HG03571 (cell line): ENCODE results near the gene MBL2.
A peak's percentile ranks its signal among the peaks of the same experiment; 100 is the strongest.

Experiments
- ATAC-seq: cut with Tn5 transposase; IDR thresholded peaks from one replicate; pipeline ENCODE4 v1.9.1; 2021; ENCODE audit not compliant: unreplicated experiment

Gene MBL2

DNA sequence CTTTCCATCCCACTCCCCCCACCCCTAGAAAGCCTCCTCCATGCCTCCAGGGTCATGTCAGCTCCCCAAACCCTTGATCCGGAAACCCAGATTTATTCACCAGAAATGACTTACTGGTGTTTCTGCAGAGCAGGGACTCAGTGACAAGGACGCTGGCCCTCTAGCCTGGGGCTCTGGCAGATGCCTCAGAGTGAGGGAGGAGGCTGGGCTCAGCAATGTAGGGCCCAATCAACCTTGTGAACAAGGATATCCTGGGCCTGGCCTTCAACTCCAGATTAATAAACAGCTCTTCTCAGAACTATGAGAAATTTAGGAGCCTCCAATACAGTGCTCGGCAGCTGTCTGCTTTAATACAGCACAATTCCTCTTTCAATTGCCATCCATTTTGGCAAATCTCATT lies at the start of gene MBL2:
MBL2 (minus strand) TSS at position 162 of the 400 bp plus-strand sequence. CDS start 1,149 bp downstream, outside the sequence.
- no peak for ATAC-seq

DNA sequence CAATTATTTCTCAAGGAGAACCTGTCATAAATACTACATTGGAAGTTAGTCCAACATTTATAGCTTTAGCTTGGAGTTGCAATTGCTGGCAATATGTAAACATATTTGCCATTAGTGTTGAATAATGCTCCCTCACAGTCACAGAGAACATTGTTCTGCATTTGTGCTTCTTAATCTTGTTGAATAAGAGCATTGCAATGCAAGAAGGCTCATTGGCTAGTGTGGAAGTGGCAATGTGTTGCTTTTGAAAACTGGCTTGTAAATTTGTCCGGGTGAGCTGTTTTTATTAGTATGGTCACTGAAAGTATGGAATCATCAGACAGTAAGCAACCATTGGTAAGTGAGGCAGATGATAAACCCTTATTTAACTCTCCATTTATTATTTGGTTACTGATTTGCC lies 47.7 kb upstream of the MBL2 start:
- ATAC-seq: no peak

DNA sequence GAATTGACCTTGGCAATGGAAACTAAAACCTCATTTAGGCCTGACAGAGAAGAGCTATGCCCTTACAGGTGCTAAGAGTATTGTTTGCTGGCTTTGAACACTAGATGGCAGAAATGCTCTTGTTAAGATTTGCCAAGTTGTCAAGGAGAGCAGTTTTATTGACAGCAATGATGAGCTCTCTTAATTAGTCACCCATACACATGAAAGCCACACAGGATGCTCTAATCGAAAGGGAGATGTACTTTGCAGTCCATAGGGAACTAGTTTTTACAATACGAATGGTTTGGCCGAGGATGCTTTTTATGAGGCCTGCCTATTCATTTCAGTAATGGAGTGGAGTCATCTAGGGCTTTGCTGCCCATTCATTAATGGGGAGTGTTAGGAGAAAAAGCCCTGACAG lies 45.4 kb upstream of the MBL2 start:
- ATAC-seq: peak; percentile 95

DNA sequence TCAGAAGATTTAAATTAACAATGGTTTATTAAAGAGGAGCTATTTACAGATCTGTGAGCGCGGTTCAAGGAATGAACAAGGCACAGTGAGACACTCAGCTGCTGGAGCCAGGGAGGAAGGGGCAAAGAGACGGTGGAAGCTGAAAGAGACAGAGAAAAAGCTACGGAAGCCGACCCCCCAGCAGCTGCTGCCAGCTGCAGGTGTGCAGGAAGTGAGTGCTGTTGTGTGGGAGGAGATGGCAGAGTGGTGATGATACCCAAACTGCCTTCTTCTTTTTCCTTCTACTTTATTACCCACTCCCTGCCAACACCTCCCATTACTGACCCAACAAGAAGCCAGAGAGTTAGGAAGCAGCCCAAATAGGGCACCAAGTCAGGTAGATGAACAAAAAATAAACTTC lies 41.9 kb upstream of the MBL2 start:
- ATAC-seq: no peak

DNA sequence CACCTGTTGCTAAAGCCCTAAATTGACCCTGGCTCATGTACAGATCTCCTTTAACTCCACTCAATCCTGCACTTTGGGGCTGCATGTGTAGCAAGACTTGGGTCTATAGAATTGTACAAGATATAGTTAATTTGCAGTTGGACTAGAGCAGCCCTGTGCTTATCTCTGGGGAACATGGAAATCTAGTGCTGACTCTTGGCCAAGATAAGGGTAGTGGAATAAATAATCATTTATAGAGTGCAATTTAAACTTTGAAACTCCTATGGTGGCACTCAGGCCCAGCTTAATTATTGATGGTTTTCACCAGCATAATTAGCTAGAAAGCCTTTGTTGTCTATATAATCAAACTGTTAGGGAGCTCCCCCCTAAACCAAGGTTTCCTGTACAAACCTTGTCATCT lies 39.2 kb upstream of the MBL2 start:
- no peak for ATAC-seq

DNA sequence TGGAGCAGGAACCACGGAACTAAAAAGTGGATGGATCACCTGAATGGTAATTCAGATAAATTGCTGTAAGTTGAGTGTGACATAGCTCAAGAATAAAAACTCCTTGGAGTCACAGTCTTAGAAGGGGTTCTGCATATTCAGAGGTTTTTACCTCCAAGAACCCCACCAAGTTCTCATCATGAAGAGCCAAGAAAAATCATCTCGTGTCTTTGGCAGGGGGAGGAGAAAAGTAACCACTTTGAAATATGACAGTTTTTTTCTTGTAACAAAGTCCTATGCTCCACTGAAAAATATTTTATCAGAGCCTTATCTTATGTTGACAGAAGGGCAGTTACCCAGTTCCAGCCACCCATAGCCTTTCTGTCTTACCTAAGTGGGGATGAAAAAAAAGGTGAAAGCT lies 38.2 kb upstream of the MBL2 start:
- no peak for ATAC-seq

DNA sequence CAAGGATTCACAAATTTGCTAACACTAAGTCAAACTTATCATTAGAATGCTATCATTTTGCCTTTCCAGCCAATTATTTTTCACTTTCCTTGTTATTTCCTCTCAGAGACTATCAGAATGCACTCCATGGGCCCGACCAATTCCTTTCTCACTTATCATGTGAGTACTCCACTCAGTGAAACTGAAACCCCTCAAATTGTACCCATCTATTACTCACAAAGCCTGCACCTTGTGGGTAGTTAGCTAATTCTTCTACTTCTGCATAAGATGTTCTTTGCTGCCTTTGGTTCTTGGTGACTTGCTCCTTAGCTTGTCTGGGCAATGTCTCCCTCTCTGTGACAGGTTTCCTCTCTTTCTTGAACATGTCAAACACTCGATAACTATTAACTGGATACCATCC lies 35.2 kb upstream of the MBL2 start:
- ATAC-seq: no peak

DNA sequence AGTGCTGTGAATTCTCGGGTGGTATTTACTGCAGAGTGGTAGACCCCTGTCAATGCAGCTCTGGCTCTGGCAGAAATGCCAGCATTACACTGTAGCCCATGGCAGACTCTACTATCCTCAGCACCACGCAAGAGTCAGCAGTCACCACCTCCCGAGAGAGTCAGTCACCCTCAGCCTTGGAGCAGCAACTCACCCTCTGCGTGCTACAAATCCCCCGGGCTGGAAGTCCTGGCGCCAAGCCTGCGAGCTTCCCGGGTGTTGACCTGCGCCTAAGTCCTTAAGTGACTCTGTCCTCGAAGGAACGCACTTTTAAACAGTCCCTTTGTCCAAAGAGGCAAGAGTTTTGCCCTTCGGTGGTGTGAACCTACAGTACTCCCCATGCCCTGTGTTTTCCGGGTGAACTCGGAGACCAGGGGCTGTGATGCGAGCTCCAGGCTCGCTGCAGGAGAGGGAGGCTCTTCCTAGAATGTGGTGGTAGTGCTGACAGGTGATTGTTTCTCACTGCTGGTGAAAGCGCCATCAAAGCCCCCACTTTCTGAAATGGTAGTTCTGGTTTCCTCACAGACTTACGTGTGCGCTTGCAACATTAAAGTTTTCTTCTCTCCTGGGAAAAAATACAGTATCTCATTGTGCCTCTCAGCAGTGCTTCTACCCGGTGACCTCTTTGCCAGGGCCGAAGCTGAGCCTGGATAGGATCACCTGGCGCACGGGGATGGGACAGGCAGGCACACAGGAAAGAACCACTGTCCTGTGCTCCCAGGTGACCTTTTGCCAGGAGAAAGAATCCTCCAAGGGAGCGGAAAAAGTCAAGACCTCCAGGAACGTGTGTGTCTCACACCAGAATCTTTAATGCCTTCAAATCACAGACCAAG lies 33.1 kb upstream of the MBL2 start:
- ATAC-seq: no peak

DNA sequence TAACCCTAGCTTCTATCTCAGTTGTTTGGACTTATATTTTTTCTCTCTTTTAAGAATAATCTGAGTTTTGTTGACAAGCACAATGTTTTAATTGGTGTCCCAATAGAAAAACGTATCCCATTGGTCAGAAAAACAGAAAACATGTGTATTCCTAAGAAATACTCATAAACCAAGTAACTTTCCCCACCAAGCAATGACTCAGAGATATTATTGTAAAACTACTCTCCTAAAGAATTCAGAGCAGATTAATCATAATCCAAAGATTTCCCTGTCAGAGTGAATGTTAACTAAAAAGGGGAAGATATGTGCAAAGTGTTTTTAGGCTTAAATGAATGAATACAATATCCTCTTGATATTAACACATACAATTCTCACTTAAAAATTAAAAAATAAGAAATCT lies 29.4 kb upstream of the MBL2 start:
- no peak for ATAC-seq

DNA sequence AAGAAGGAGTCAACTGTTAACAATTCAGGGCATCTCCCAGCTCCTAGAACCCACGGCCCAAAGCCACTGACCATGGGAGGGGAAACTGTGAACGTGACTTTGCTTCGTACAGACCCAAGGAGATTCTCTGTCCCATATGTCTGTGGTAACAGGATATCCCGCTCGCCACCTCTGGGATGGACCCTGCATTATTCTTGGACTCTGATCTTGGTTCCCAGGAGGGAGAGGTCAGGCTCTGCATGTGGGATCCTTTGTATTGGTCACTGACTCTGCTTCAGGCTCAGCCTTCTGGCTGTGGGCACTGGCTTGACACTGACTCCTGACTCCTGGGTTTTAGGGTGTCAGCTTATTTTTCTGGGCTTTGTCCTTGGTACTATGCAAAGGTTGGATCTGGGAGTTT lies 13.5 kb upstream of the MBL2 start:
- no peak for ATAC-seq

DNA sequence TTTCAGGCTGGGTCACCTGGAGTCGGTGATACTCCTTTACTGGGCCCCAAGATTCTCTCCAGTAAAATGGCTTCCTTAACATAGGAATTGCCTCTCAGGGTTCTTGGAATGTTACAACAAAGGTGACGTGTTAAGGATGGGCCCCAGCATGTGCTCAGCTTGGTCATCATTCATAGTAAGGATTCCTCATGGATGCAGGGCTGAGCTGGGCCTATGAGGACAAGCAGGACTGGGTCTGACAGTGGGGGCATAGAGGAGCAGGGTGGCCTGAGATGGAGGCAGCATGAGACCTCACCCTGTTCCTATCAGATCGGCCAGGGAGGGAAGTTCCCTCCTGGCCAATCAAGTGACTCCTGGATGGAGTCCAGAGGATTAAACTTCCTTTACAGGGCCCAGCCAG lies 12.8 kb upstream of the MBL2 start:
- no peak for ATAC-seq

DNA sequence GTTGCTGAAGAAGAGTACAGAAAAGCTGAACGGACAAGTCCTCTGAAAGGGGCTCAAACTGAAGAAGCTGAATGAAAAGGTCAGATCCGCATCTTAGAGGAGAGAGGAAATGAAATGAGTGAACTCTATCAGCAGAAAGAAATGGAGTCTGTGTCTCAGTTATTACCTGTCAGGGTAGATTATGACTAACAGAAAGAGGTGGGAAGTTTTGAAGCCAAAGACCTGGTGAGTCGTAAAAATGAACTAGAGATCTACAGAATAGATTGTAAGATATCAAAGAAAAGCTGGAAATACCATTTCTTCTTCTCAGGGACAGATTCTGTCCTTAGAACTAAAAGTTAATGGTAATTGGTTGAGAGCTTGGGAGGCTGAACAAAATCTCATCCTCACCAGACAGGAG lies 11.1 kb upstream of the MBL2 start:
- no peak for ATAC-seq

DNA sequence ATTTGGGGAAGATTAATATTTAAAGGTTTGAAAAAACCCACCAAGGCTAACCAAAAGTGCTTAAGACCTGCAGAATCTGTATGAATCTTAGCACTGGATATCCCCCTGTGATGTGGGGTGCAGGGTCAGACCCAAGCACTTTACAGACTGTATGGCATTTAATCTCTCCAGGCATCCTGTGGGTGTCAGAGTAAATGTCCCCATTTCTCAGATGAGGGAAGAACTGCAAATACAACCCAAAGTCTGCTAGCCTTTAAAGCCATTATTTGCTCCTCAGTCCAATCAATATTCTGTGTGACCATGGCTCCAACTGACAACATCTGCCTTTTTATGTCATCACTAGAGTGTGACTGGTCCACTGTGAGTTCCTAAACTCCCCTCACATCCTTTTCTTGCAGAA lies 10.0 kb upstream of the MBL2 start:
- ATAC-seq: no peak

DNA sequence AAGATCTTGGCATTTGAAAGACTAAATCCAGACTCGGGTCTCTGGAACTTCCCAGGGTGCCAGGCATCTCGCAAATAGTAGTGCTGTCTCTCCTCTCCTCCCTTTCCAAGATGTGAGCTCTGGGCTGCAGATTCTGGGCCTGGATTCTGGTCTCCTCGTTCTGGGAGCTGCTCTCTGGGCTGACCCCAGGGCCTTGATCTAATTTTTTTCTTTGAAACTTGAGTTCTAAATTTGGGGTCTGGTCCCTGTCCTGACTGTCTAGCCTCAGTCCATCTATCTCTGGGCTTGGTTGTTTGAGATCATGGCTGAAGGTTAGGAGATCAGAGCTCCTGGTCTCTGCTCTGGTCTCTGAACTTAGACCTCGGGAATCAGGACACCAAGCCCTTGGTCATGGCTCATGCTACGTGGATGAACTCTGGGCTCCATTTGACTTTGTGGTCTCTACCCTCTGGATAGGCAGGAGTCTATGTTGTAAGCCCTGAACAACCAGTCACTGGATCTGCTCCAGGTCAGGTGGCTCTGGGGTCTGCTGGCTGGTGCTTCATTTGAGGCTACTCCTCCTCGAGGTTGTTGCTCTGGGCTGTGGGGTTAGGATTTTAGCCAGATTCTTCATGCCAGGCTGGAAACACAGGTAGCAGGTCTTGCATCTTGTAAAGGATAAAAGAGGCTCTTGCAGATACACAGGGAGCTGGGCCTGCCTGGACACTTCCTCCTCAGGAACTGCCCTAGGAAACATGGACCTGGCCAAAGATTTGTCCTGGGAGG lies 8.0 kb upstream of the MBL2 start:
- peak; percentile 14 for ATAC-seq

DNA sequence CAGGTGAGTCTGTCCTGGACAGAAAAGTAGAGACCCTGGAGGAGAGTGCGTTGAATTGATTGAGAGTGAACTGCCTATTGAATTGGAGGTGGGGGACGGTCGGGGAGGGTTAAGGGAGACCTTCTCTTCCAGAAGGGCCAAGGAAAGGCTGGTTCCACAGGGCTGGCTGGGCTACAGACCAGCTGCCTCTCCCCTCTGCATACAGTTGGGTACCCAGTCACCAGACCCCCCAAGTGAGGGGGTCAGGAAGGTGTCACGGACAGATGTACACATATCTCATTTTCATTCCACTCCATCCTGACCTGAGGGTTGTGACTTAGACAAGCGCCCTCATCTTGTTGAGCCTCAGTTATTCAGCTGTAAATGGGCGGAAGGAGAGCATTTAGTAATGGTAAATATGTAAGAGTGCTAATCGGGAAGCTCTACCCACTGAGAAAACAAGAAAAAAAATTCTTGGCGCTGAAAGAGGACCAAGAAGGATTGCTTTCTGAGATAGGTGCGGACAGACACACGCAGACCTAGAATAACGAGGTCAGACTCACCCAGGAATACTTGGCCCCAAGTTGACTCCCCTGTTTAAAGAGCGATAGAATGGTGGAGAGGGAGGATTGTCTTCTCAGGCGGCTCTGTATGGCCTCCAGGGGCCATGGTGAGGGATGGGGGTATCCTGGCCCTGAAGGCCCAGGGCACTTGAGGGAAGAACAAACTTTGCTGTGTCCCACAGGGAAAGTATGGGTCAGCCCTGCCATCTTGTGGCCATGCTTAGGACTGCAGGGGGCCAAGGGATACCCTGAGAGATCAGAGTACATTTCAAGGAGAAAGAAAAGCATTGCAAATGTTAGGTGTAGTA lies 7.2 kb upstream of the MBL2 start:
- peak; percentile 88 for ATAC-seq

DNA sequence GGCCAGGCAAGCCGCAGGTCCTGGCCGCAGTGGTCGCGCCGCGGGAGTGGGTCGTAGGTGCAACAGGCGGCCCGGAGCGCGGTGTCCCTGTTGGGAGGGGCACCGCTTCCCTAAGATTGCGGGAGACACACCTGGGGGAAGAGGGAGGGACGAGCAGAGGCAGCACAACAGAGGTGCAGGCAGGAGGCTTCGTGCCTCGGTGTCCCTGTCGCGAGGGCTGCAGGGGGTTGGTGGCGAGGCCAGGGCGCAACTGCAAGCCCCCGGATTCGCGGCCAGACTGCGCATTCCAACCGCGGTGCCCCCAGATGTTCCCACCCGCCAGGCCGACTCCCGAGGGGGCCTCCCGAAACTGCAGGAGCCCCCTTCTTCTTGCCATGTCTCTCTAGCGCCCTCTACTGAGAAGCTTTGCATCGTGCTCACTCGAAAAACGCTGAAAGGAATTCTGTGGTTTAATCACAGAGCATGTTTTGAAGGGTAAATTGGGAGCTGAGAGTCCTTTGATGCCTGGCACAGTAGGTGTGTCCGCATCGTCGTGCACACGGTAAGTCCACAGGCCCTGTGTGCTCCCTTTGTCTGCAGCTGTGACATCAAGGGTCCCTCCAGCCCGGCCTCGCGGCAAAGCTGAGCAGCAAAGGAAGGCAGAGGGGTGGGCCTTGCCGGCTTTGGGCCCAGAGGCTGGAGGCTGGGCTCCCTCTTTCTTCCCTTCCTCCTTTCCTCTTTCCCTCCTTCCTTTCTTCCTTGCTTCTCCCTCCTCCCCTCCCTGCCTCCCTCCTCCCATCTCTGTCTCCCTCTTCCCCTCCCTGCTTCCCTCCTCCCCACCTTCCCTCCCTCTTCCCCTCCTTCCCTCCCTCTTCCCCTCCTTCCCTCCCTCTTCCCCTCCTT lies 6.2 kb upstream of the MBL2 start:
- ATAC-seq: no peak

DNA sequence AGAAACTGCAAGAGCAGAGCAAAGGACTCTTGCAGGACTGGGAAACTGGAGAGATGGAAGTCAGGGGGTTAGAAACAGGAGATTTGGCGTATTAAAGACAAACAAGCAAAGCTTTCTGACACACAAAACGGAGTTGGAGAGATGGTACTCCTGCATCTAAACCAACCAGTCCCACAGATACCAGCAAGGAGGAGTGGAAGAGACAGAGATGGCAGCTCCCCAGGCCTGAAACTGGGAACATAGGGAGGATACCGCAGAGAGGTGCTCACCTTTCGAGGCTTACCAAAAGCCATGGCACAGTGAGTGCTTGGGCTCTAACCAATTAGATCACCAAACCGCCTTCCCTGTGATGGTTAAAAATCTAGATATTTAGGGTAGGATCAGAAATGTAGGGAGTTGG lies 4.8 kb upstream of the MBL2 start:
- no peak for ATAC-seq

DNA sequence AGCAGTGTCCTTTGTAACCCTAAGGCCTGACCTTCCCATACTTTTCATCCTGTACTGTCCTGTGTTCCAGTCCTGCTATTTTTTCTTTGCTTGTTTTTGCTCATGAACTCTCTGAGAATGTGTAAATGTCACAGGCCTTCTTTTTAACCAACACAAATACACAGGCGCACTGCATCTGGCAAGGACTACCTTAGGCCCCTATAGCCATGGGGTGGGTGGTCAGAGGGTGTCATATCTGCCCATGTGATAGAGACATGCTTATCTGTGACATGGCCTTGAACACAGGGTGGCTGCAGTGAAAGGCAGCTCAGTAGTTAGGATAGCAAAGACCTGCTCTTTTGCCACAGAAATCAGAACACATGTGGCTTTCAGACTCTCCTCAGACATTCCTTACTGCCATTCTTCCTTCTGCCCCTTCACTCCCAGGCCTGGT lies 3.9 kb upstream of the MBL2 start:
- ATAC-seq: no peak

DNA sequence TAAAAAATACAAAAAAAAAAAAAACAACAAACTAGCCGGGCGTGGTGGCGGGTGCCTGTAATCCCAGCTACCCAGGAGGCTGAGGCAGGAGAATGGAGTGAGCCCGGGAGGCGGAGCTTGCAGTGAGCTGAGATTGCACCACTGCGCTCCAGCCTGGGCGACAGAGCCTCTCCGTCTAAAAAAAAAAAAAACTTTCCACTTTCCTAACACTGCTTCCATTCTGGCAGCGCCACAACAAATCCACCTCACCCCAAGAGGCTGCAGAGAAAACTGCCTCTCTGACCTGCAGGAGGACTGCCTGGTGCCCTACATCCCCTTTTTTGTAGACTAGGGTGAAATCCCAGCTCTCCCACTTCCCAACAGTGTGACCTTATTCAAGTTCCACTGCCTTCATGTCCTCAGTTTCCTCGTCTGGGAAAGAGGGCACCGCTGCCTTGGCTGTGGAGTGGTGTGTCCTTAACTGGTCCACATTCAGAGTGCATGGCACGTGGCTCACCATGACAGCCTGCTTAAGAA lies 2.6 kb upstream of the MBL2 start:
- no peak for ATAC-seq

DNA sequence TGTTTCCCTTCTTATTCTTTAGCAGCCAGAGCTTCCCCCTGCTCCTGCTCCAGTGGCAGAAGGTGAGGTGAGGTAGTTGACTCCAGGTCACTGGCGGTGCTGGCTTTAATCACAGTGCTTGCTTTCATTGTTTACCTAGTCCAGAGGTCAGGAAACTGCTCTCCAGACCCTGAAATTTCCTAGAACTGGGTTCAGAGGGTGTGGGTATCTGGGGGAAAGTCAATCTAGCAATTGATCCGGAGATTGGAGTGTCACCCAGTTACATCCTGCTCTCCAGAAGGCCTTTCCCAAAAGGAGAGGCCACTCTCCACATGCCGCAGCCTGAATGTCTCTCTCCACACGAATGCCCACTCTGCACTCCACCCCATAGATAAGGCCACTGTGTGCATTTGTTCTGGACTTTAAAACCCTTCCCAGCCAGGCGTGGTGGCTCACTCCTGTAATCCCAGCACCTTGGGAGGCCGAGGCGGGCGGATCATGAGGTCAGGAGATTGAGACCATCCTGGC lies 2.1 kb upstream of the MBL2 start:
- ATAC-seq: no peak
